Activated T-cell treated with anti-CD3 and anti-CD28 coated beads for 48 hours (primary cell): ENCODE results near the gene TRIO.
A peak's percentile ranks its signal among the peaks of the same experiment; 100 is the strongest.

ENCODE experiments used
- DNase-seq: peaks from one replicate; pipeline ENCODE4 v3.0.0-alpha.2; 2020; ENCODE audit warnings: low read depth

Gene TRIO

DNA sequence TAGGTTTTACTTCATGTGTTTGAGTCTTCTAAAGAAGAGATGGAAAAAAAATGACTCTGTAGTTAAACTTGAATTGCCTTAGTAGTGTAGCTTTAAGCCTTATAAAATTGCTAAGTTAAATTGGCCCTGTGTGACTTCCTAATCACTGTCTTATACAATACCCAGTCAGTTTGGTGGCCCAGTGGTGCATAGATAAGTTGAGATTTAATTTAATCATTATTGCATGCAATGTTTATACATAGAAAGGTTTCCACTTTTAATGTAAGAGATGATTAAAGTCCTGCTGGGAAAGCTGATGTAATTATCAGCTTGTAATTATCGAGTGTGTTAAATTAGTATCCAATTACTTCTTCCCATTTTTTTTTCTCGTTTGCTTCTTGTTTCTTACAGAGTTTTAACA, 187.1 kb downstream of the TRIO start:
- no peak for DNase-seq

DNA sequence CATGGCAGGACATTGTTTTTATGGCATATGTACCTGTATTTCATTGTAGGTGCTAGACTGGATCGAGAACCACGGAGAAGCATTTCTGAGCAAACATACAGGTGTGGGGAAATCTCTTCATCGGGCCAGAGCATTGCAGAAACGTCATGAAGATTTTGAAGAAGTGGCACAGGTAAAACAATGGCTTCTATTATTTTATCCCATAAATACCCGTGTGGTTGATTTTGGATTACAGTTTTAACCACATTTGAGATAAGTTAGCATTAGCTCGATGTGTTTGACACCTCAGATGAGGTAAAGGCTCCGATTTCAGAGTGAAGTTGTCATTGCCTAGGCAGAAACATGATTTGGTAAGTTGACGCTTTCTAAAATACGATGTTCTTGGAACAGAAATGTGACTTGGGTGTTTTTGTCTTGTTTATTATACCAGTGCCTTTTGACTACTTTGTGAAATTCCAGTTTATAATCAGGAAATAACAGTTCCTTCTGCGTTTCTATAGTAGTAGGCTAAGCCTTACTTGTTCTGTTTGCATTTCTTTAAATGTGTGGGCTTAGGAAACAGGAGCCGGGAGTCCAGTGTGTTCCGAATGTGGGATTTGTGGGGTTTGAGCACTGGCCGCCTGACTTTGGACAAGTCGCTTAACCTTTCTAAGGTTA, 187.7 kb downstream of the TRIO start:
- DNase-seq = no peak

DNA sequence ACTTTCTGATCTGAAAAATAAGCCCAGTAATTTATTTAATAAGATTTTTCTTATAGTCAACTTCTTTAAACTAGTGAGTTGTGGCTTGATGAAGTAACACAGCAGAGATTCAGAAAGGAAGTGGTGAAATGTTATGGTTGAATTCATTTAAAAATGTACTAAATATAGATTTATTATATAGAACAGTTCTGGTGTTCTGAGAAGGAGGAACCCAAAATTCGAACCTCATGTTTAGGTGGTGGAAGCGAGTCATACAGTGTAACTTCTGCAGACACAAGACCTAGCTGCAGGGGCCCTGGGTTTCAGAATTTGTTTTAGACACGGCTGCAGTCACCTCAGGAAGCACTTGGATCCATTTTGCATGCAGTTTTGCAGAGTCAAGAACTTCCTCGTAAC, 188.2 kb downstream of the TRIO start:
- DNase-seq = no peak

DNA sequence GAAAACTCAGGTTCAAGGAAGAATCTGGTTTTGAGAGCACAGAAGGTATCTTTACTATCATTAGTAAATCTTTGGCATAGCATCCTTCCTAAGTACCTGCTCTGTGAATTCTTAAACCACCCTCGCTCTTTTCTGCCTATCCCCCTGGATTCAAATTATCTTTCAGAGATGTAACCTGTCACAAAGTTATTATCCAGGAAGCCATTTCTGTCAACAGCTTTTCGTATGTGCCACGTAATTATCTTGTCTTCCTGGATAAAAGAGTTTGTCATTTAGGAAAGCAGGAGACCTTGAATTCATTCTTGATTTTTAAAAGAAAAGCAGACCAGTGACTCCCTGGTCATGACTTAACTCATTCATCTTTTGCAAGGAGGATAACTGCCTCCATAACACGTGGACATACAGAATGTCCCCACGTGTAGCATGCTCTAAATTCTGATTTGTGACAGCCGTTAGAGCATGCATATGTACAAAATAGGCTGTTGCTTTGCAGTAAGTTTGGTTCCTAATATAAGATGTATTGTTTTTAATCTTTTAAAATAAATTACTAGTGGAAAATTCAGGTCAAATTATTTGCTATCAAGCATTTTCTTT, 189.0 kb downstream of the TRIO start:
- no peak for DNase-seq

DNA sequence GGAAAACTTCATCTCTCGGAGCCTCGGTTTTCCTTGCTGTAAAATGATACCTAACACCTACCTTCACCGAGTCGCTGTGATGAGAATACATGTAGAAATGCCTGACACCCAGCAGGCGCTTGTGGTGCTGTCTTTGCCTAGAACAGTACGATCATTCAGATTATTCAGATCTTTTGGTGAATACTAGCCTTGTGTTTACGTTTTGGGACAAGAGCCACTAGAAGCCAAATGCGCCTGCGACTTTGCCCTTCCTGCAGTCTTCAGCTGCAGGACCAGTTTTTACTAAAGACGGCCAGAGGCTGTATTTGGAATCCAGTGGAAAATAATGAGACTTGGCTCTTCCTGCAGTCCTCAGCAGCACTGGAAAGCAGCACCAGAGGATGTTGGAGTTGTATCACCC, 189.6 kb downstream of the TRIO start:
- no peak for DNase-seq

DNA sequence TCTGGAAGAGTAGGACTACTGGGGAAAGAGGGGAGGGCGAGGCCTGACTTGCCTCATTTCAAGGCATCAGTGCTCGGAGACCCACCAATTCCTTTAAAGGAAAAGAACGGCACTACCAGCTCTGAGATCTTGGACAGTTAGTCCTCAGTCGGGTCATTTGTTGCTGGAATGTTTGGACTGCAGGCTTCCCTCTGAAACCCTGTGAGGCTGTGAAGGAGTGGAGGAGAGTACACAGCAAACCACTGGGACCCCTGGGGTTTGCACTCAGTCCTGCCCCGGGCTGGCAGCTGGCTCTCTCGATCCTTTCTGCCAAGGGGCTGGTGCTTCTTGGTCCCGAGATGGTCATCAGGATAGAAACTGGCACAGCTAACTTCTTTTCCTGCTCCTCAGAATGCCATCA, 194.5 kb downstream of the TRIO start:
- DNase-seq = no peak

DNA sequence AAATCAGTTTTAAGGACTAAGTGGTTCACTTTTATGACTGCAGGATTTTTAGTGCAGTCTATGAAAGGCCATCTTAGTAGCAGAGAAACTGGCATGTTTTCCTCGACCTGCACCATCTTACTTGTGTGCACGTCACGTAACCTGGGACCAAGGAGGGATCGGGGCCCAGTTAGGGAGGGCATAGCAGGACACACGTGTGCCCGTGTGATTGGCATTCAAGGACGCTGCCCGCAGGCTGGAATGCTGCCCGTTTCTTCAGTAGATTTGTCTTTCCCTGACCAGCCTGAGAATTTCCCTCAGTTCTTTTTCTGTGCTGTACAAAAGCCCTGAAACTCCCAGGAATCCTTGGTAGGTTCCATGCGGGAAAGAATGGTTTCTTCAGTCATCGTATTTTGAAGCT, 196.3 kb downstream of the TRIO start:
- DNase-seq = no peak

DNA sequence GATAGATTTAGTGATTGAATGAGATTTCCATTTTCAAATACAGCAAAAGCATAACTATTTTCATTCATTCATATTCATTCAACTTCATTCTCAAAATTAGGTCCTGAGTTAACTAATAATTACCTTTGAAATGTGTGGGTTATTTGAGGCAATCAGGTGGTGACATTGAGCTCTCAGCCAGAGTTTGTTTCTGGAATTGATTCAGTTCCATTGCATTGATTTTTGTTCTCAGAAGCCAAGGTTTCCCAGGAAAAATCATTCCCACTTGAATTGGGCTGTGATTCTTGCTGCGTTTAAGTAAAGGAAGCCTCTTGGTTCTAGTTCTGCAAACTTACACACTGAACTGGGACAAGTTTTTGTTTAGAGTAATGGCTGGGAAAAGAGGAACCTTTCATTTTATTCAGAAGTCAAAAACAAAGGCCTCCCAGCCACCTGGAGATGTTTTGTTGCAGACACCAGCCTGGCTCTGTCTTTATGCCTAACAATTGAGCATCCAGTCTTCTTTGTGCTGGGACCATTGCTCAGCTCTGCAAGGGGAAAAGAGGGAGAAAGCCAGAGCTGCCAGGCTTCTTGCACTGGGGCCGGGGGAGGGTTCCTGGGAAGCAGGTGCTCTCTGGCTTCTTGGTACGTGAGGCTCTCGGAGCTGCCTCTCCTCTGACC, 198.6 kb downstream of the TRIO start:
- DNase-seq = no peak

DNA sequence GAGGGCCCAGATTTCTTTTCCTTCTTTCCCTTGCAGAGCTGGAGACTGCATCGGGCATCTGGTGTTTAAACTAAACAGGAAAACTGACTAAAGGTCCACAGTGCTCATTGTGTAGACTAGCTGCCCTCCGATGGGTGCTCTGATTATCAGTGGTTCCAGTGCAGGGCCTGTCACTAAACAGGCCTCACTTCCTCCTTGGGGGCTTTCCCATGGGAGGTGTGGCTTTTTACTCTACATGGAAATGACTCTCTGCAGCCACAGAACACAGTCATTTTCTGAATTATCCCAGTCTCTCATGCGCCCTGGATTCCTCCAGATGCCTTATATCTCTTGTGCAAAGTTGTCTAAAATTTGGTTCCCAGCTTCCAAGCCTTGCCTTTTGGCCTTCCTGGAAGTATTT, 199.2 kb downstream of the TRIO start:
- no peak for DNase-seq

DNA sequence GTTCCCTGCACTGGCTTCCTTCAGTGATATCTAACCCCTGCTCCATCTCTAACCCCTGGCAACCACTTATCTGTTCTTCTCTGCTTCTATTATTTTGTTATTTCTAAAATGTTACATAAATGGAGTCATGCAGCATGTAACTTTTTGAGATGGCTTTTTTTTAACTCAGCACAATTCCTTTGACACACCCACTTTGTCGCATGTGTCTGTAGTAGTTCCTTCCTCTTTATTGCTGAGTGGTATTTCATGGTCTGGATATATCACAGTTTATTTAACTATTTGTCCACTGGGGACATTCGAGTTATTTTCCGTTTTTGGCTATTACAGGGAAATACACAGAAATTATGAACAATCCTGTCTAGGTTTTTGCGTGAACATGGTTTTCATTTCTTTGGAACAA, 200.2 kb downstream of the TRIO start:
- DNase-seq = no peak

DNA sequence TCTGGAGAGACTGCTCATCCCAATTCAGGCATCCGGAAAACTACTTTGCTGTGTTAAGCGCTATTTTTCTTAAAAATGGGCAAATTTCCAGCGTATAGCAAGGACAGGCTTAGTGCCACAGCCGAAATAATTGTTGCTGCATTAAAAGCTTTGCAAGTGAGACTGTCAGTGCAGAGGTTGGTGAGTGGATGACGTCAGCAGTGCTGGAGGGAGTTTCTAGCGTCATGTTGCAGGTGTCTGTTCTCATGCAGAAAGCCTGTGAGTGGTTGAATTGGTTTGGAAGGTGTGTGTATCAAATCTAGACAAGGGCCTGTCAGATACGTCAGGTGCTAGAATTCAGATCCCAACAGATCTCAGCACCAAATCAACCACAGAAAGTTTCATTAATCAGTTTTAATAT, 204.4 kb downstream of the TRIO start:
- DNase-seq = no peak

DNA sequence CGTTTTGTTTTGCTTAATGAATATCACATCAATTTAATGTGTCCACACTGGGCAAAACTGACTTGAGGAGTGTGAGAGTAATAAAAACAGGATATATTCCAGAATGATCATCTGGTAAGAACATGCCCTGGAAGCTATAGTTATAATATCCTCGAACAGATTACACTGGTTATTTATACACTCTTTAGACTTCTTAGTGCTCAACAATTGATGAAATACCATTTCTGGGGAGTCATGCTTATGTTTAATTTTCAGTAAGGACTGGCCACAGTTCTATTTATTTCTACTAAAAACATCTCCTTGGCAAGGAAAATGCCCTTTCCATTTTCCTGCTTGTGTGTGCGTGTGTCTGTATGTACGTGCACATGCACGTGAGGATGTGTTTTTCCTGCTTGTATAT, 205.0 kb downstream of the TRIO start:
- DNase-seq = no peak

DNA sequence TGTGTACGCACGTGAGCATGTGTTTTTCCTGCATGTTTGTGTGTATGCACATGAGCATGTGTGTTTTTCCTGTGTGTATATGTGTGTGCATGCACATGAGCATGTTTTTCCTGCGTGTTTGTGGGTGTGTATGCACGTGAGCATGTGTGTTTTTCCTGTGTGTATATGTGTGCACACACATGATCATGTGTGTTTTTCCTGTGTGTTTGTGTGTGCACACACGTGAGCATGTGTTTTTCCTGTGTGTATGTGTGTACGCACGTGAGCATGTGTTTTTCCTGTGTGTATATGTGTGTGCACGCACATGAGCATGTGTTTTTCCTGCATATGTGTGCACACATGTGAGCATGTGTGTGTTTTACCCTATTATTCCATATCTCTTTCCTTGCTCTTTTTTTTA, 205.9 kb downstream of the TRIO start:
- DNase-seq = no peak

DNA sequence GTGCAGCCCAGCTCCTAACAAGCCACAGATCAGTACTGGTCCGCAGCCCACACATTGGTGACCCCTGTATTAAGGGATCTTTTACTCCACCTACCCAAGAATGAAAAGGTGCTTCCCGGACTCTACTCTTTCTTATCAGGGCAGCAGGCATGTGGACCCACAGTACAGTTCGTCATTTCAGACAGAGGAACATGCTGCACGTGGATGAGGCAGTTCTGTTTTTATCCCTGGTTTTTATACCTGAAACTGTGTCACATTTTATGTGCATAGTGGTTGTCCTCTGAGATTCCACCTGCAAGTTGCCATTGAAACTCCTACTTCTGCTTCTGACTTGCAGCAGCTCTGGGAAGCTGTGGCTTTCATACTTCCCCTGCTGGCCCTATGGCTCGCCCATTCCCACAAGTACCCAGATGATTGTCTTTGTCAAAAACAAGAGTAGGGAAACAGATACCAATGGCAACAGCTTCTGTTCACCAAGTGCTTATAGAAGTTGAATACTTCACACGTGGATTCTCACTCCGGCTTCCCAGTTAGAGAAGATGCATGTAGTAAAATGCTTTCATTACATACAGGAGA, 208.0 kb downstream of the TRIO start:
- no peak for DNase-seq

DNA sequence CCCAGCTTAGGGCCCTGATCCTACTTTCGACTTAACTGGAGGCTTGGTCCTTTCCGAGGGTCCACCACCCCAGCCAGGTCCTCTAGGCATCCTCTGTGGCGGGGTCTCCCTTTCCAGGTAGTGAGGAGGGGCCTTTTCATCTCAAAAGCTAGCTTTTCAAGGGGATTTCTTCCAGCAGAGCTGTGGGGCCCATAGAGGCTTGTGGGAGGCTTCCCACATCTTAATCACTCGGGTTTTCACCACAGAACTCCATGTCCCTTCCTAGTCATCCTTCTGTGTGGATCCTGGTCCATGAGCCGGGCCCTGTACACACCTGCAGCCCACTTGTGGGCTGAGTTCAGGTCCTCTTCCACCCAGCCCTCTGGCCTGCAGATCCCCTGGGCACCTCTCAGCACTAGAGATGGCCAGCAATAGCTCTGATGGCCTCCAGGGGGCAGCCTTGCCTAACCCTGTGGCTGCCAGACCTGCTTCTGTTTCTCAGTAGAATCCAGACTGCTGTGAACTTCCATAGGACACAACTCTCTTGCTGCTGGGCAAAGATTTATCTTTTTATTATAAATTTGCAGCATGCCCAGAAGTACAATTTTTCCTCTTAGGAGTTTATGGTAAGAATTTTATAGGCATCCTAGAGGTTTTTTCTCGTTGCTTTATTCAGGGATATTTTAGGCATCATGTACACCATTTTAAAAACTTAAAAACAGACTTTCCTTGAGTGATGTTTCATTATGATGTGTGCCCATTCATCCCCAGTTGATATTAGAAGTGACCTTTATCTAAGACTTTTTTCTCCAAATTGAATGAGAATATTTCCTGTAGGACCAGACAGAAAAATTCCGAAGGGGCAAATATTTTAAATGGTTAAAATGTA, 208.9 kb downstream of the TRIO start:
- peak; percentile 46 for DNase-seq

DNA sequence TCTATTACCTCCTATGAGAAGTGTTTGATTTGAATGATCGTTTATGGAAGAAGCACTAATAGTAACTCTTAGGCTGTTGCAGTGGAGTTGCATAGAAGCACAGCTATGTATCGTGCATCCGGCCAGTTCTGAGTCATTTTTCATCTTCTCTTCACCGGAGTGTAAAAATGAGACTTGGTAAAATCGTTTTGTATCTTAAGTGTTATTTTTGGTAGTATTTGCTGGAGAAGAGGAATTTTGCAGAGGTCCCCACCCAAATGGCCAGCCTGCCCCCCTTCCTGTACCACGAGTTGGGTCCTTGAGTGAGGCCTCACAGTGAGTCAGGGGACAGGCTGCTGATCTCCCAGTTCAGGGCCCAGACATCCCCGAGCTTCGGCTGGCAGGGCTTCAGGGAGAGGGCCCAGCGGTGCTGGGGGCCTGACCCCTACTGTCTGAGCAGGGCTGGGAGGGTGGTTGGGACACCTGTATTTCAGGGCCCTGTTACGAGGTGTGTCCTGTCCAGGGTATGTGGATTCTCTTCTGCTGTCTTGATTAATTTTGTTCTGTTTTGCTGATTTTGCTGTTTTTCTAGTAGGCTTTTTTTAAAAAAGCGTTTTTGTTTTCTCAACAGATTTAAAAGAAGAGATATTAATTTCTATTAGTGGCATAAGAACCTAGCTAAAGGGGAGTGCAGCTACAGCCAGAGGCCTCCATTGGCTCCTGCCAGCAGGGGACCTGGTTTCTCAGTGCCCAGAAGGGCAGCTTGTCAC, 210.8 kb downstream of the TRIO start:
- no peak for DNase-seq

DNA sequence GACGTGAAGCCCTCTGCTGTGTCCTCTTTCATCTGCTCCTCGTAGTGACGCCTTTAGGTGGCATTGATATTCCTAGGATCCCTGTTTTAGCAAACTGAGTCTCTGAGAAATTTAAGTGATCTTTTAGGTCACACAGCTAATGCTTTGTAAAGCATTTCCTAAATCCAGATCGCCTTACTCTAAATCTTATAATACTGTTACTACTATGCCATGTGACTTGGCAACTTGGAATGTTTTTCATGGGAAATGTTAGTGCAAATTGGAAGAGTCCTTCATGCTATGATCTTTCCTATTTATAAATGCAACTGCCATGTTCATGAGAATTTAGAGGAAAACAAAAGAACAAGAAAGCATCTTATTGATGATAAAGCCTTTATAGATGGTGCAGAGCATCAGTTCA, 212.2 kb downstream of the TRIO start:
- no peak for DNase-seq

DNA sequence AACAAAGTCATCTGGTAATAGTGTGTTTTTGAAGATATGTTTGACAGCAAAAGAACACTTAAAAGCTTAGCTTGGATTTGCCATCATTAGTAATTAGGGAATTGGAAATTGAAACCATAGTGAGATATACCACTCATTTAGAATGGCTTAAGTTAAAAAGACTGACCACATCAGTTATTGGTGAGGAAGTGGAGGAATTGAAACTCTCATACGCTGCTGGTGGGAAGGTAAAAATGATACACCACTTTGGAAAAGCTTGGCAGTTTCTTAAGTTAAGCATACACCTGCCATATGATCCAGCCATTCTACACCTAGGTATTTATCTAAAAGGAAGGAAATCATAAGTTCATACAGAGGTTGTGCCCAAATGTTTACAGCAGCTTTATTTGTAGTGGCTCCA, 213.2 kb downstream of the TRIO start:
- DNase-seq = no peak

DNA sequence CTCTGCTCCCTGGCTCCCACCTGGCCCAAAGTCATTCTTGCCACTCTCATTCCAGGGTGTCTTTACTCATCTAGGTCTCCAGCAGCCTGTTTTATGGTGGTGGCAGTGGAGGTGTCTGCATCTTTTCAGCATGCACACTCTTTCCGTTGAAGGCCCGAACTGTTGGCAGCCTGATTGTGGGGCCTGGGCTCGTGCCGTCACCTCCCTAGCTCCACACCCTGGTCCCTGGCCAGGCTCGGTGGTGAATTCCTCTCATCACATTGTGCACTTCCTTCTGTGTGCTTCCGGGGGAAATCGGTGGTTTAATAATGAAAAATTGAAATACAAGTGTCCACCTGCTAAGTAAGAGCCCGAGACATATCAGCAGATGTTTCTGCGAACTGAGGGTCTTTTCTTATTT, 214.3 kb downstream of the TRIO start:
- DNase-seq = no peak

DNA sequence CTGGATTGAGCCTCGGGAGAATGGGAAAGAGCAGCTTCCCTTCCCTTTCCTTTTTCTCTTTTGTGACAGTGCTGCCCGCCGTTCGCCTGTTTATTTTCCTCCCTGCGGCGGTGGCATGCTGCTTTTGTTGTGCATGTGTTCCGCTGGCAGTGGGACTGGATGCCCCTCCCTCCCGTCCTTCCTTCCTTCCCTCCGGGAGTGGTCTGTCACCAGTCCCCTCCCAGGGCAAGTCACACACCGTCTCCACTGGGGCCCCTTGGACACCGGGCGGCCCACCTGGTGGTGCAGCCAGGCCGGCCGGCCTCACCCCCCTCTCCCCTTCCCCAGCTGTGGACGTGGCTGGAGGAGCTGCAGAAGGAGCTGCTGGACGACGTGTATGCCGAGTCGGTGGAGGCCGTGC, 214.7 kb downstream of the TRIO start:
- no peak for DNase-seq

DNA sequence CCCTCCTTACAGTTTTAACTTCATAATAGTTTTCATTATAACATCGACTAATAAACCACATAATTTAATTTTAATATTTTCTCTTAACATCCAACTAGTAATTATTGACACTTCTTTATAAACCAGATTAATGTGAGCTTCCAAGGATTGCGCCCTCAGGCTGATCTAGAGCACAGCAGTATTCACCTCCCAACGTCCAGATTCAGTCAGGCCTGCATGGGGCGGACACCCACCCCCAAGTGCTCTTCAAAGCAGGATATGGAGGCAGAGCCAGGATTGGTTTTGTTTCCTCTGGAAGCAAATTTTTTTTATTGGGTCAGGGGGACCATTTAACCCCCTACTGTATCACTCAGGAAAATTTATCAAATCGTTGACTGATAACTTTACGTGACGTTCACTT, 215.4 kb downstream of the TRIO start:
- DNase-seq = no peak
